Kidney epithelial cell (primary cell): ENCODE results near the gene CRYBB1. TPM values are rescaled to one million over a fixed set of nuclear protein-coding genes. Genes with fewer than 3 reads are reported as not detected.

ENCODE experiments used
- DNase-seq: peaks from one replicate; pipeline ENCODE4 v3.0.0-alpha.2; 2010; ENCODE audit warnings: low read depth
- H3K27me3 ChIP-seq: 2 replicates; pipeline ENCODE4 v1.6.0; 2011; ENCODE audit warnings: low read length; ENCODE audit not compliant: control insufficient read depth, insufficient read depth
- H3K36me3 ChIP-seq: 2 replicates; pipeline ENCODE4 v1.5.1; 2011; ENCODE audit warnings: low read length; ENCODE audit not compliant: control insufficient read depth, insufficient read depth
- H3K4me3 ChIP-seq: 2 replicates; pipeline ENCODE4 v1.5.1; 2011; ENCODE audit warnings: low read depth, mild to moderate bottlenecking, control low read depth, low read length
- total RNA-seq: library from RNA; depleted of rRNA; stranded (reverse); fragments of >200 nt; gene quantifications from 2 replicates; pipeline ENCODE4 v1.2.3, GENCODE V29; 2015
- TF ChIP-seq, protein P1 (sequence below): IDR thresholded peaks from 2 replicates; pipeline ENCODE4 v1.5.1; 2011; ENCODE audit warnings: mild to moderate bottlenecking, moderate library complexity, low read length, control low read depth, inconsistent platforms; ENCODE audit not compliant: insufficient read depth, poor library complexity, severe bottlenecking

Gene CRYBB1
- total RNA-seq, 1 donor from 2014 or later, result not detected

DNA sequence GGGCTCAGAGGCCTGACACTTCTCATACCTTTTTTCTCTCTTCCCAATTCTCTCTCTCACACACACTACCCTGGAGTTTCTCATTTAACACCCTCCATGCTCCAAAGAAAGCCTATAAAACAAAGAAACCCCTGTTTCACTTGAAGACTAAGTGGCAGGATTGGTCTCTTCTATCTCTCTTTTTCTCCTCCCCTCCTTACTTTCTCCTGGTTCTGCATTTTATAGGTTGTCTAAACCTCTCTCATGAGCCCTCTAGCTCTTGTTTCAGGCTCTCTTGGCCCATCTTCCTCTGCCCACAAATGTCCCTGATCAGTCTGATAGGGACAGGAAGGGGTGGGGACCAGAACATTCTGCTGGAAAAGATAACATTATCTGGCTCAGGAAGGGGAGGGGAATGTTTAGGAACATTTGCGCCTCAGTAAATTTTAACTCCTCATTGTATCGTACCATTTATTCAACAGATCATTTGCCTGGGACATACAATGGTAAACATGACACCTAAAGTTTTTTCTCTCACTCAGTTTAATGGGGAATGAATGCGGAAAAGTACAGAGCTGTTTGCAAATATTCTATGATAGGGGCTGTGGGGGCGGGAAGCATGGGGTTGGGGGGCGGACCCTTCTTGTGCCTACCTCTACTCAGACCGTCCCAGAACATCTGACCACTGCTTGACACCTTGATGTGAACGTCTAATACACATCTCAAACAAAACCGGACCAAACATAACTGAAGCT, 14.8 kb upstream of the CRYBB1 start:
- peaks cover 4% of the 10 kb centered on the region for H3K27me3 ChIP-seq
- TF ChIP-seq, protein P1, sequence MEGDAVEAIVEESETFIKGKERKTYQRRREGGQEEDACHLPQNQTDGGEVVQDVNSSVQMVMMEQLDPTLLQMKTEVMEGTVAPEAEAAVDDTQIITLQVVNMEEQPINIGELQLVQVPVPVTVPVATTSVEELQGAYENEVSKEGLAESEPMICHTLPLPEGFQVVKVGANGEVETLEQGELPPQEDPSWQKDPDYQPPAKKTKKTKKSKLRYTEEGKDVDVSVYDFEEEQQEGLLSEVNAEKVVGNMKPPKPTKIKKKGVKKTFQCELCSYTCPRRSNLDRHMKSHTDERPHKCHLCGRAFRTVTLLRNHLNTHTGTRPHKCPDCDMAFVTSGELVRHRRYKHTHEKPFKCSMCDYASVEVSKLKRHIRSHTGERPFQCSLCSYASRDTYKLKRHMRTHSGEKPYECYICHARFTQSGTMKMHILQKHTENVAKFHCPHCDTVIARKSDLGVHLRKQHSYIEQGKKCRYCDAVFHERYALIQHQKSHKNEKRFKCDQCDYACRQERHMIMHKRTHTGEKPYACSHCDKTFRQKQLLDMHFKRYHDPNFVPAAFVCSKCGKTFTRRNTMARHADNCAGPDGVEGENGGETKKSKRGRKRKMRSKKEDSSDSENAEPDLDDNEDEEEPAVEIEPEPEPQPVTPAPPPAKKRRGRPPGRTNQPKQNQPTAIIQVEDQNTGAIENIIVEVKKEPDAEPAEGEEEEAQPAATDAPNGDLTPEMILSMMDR, result no peak
- no peak overlapping the region for H3K4me3 ChIP-seq
- DNase-seq, result no peak
- H3K36me3 ChIP-seq, result no peaks in the 10 kb centered on the region

DNA sequence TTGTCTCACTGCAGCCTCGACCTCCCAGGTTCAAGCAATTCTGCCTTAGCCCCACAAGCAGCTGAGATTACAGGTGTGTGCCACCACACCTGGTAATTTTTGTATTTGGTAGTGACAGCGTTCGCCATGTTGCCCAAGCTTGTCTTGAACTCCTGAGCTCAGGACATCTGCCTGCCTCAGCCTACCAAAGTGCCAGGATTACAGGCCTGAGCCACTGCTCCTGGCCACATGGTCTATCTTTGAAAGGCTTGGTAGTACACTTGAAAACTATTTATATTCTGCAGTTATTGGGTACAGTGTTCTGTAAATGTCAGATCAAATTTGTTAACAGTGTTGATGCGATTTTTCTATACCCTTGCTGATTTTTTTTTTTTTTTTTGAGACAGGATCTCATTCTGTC, 13.5 kb upstream of the CRYBB1 start:
- Histone ChIP-seq H3K36me3 (no peaks in the 10 kb centered on the region), H3K27me3 (peaks cover 4% of the 10 kb centered on the region), H3K4me3 (no peak overlapping the region)
- DNase-seq, result no peak
- TF ChIP-seq, protein P1, result no peak

DNA sequence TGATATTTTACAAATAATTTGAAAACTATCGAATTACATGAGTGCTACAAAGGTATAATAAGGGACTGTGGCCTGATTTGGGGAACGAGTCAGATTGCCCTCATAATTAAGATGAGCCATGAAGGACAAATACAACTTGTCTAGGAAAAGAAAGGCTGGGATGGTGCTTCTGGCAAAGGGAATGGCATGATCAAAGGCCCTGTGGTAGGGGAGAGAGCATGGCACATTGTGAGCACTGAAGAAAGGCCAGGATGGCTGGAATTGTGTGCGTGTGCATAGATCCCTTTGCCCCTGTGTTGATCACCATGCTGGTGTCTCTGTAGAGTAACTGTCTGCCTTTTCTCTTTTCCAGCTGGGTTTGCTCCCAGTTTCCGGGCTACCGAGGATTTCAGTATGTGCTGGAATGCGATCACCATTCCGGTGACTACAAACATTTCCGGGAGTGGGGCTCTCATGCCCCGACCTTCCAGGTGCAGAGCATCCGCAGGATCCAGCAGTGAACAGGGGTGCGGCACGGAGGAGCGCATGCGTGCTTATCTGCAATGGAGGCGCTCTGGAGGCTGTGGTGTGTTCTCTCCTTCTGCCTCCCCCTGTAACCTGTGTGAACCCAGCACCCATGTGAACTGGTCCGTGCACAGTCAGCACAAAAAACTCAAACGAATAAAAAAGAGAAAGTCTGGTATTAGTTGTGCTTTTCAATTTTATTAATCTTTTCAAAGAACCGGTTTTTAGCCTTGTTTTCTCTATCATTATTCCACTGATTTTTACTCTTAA, 12.3 kb upstream of the CRYBB1 start:
- Histone ChIP-seq H3K36me3 (no peaks in the 10 kb centered on the region), H3K4me3 (no peak overlapping the region), H3K27me3 (peaks cover 4% of the 10 kb centered on the region)
- no peak for DNase-seq
- TF ChIP-seq, protein P1, result no peak

DNA sequence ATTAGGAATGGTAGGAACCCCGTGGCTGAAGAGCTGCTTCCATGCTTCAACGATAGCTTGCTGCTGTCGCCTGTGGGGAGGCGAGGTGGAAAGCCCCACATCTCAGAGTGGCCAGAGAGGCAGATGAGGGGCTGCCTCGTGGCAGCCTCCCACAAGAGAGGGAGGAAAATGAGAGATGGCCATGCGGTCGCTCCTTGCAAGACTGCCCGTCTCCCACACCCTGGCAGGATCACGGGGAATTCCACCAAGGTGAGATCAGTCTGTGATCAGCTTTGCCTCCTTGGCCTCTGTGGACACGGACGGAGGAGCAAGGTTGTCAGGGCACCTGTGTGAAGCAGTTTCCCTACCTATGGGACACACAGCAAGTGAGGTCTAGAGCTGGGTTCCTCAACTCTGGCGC, 7.0 kb upstream of the CRYBB1 start:
- H3K4me3 ChIP-seq, result no peak overlapping the region
- TF ChIP-seq, protein P1, result no peak

DNA sequence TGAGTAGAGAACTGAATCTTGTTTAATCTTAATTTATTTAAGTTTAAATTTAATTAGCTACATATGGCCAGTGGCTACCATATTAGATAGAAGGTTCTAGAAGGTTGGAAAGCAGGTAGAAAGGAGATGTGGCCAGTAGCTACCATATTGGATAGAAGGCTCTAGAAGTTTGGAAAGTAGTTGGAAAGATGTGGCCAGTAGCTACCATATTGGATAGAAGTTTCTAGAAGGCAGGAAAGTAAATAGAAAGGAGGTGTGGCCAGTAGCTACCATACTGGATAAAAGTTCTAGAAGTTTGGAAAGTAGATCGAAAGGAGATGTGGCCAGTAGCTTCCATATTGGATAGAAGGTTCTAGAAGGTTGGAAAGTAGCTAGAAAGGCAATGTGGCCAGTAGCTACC, 6.2 kb upstream of the CRYBB1 start:
- DNase-seq, result no peak
- Histone ChIP-seq H3K36me3 (no peaks in the 10 kb centered on the region), H3K4me3 (no peak overlapping the region), H3K27me3 (peaks cover 13% of the 10 kb centered on the region)
- TF ChIP-seq, protein P1, result no peak

More for the DNA sequence above, 7.0 kb upstream of the CRYBB1 start:
- H3K27me3 ChIP-seq, result peaks cover 11% of the 10 kb centered on the region
- H3K36me3 ChIP-seq, result no peaks in the 10 kb centered on the region
- no peak for DNase-seq
